HG02610 (cell line): ENCODE measurements around the gene NEK4.
"Not testable (repeated sequence)": the region's sequence is repeated elsewhere in the genome, so short reads cannot be mapped to it uniquely, and the experiment has no call there.

Experiments
- ATAC-seq: cut with Tn5 transposase; IDR thresholded peaks from one replicate; pipeline ENCODE4 v1.9.1; 2021; ENCODE audit warnings: mild to moderate bottlenecking, moderate library complexity; ENCODE audit not compliant: unreplicated experiment

NEK4 gene

DNA sequence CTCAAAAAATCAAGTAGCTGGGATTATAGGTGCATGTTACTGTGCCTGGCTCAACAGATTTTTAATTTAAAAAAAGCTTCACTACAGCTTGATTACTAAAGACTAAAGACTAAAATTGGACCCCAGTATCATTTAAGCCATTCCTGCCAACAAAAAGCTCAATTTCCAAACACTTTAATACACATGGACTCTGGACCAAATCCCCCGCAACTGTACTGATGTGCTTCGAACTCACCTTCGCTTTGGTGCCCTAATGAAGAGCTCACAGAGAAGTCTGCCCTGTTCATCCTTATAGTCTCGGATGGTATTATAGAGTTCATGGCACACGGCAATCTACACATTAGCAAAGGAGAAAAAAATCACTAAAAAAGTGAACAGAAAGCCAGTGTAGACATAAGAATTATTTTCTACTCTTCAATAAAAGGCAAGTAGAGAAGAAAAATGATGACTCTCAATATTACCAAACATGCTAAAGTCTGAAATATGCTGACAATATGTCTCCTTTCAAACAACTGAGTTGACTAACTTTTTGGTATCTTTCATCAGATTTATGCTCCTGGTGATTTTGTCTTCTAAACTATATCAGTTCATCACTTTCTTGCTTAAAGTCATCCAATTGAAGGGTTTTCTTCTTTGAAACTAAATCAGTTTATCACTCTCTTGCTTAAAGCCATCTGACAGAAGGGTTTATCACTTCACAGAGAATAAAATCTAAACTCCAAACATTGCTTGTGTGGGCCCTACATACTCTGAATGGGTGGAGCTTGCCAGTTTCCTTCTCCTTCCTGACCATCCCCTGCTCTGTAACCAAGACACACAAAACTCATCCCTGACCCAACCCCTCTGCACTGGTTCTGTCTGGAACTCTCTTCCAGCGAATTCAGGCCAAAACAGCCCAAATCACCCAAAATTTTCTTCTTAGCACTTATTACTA is 92.2 kb downstream of the NEK4 start:
- ATAC-seq, result no peak

DNA sequence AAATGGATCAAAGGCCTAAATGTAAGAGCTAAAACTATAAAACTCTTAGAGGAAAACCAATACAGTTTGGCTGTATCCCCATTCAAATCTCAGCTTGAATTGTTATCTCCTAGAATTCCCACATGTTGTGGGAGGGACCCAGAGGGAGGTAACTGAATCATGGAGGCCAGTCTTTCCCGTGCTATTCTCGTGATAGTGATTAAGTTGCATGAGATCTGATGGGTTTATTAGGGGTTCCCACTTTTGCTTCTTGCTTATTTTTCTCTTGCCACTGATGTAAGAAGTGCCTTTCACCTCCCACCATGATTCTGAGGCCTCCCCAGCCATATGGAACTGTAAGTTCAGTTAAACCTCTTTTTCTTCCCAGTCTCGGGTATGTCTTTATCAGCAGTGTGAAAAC is 94.5 kb downstream of the NEK4 start:
- not testable (repeated sequence) for ATAC-seq

DNA sequence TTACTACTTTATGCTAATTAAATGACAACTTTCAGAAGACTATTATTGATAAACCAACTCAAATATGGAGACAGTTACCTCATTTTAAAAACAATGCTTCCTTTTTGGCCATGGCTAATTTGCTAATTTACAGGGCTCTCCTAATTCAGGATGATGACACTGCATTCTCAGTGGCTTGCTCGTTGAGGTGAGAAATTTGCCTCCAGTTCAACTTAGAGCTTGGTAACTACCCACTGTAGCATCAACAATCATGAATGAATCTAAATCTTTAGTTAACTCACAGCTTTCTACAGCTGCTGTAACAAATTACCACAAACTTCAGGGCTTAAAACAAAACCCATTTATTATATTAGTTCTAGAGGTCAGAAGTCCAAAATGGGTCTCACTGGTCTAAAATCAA is 99.1 kb downstream of the NEK4 start:
- no peak for ATAC-seq

GRCh38 chr3:52670621-52671521 is 99.9 kb downstream of the NEK4 start:
- ATAC-seq, result peak; percentile 95

DNA sequence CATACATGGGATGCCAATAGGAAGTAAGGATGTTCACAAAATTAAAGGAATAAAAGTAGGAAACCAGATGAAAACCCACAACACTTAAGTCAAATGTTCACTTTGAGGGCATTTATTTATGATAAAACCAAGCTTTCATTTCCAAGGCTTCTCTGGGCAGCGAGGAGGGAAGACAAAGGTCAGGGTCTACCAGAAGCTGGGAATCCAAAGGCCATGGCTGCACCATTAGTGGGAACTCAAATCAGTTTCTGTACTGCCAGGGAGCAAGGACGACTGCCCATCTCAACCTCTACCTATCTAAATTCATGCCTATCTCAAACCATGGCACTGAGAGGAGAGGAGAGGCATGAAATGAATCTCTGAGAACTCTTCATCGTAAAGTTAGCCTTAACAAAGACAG is 107.6 kb downstream of the NEK4 start:
- no peak for ATAC-seq

GRCh38 chr3:52660046-52660445 is 110.7 kb downstream of the NEK4 start:
- no peak for ATAC-seq
